ENCODE results near the gene SEMA3G. TPM values are rescaled to one million over a fixed set of nuclear protein-coding genes. Genes with fewer than 3 reads are reported as not detected.

The SEMA3G gene
- total RNA-seq, 1 experiment from 2014 or later = 0.33 TPM

GRCh38 chr3:52440249-52440551 is 4.7 kb downstream of the SEMA3G start:
- TF ChIP-seq CTCF (IDR thresholded peaks at IDR 0.05; ENCODE audit: unreplicated experiment) = no peak
- no peaks in the 10 kb centered on the region for H3K36me3 Mint-ChIP-seq (ENCODE audit: insufficient read depth, unreplicated experiment)
- no peak overlapping the region for H3K4me3 Mint-ChIP-seq (ENCODE audit: low read depth, unreplicated experiment)
- no peaks in the 10 kb centered on the region for H3K4me1 Mint-ChIP-seq (ENCODE audit: low read depth, unreplicated experiment)
- intact Hi-C loops (cut with micrococcal nuclease; ENCODE audit: unreplicated experiment) = no loop called here
- CTCF ChIA-PET = no interaction called here
- H3K27ac Mint-ChIP-seq (ENCODE audit: unreplicated experiment) = no peak overlapping the region
- DNase-seq = no peak
- BruUV-seq (replicated peaks) = no TSS peak
- H3K9me3 Mint-ChIP-seq (ENCODE audit: low read depth, unreplicated experiment) = no peaks in the 10 kb centered on the region
- H3K27me3 Mint-ChIP-seq (ENCODE audit: unreplicated experiment) = peaks cover 10% of the 10 kb centered on the region

DNA sequence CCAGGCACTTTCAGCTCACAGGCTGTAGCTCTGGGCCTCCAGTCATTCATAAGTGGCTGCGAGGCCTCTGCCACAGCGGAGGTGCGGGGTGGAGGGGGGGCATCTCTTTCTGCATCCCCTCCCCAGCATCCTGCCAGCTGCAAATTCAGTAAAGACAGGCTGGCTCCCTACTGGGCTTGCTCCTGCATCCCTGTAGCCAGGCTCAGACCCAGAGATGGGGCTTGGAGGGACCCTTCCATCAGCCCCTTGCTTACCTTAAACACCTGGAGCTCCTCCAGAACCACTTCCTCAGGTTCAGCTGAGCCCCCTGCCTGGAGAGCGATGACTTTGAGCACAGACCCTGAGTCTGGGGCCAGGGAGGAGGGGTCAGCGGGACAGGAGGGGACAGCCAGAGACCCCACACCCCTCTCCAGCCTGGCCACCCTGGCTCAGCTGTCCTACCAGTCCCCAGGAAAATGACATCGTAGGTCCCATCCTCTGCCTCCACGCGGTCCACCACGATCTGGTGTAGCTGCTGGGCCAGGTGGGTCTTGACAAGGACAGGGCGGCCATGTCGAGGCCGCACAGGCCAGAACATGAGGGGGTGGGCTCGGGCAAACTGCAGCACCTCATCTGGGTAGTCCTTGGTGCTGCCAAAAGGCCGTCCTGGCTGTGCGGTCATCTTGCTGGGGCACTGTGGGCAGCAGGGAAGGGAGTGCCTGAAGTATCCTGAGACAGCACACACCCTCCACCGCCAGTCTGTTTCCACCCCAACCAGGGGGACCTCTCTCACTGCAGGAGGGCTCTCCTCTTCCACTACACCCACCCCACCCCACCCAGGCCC is 5.3 kb downstream of the SEMA3G start:
- no peaks in the 10 kb centered on the region for H3K4me1 Mint-ChIP-seq (ENCODE audit: low read depth, unreplicated experiment)
- no peak for TF ChIP-seq CTCF (IDR thresholded peaks at IDR 0.05; ENCODE audit: unreplicated experiment)
- H3K36me3 Mint-ChIP-seq (ENCODE audit: insufficient read depth, unreplicated experiment) = no peaks in the 10 kb centered on the region
- CTCF ChIA-PET = no interaction called here
- no peaks in the 10 kb centered on the region for H3K9me3 Mint-ChIP-seq (ENCODE audit: low read depth, unreplicated experiment)
- peaks cover 14% of the 10 kb centered on the region for H3K27me3 Mint-ChIP-seq (ENCODE audit: unreplicated experiment)
- no peak overlapping the region for H3K27ac Mint-ChIP-seq (ENCODE audit: unreplicated experiment)
- intact Hi-C loops (cut with micrococcal nuclease; ENCODE audit: unreplicated experiment) = no loop called here
- DNase-seq = no peak
- H3K4me3 Mint-ChIP-seq (ENCODE audit: low read depth, unreplicated experiment) = no peak overlapping the region
- no TSS peak for BruUV-seq (replicated peaks)

- no peak overlapping the region for H3K4me3 Mint-ChIP-seq (ENCODE audit: low read depth, unreplicated experiment)
- no peak for DNase-seq
- H3K27ac Mint-ChIP-seq (ENCODE audit: unreplicated experiment) = no peak overlapping the region
- peaks cover 23% of the 10 kb centered on the region for H3K27me3 Mint-ChIP-seq (ENCODE audit: unreplicated experiment)
- H3K36me3 Mint-ChIP-seq (ENCODE audit: insufficient read depth, unreplicated experiment) = no peaks in the 10 kb centered on the region
- no peaks in the 10 kb centered on the region for H3K9me3 Mint-ChIP-seq (ENCODE audit: low read depth, unreplicated experiment)
- BruUV-seq (replicated peaks) = no TSS peak
- intact Hi-C loops (cut with micrococcal nuclease; ENCODE audit: unreplicated experiment) = no loop called here
- CTCF ChIA-PET = interaction anchor here (0.6 kb wide), 1 partner anchor 28 kb away, joined by 5 read pairs; no protein-coding TSS in a partner anchor
- no peaks in the 10 kb centered on the region for H3K4me1 Mint-ChIP-seq (ENCODE audit: low read depth, unreplicated experiment)
- no peak for TF ChIP-seq CTCF (IDR thresholded peaks at IDR 0.05; ENCODE audit: unreplicated experiment)
Measured at GRCh38 chr3:52438579-52439425, 6.1 kb downstream of the SEMA3G start.

- Mint-ChIP-seq H3K4me3 (ENCODE audit: low read depth, unreplicated experiment) (no peak overlapping the region), H3K27me3 (ENCODE audit: unreplicated experiment) (peaks cover 30% of the 10 kb centered on the region), H3K36me3 (ENCODE audit: insufficient read depth, unreplicated experiment) (no peaks in the 10 kb centered on the region), H3K4me1 (ENCODE audit: low read depth, unreplicated experiment) (no peaks in the 10 kb centered on the region), H3K27ac (ENCODE audit: unreplicated experiment) (no peak overlapping the region), H3K9me3 (ENCODE audit: low read depth, unreplicated experiment) (no peaks in the 10 kb centered on the region)
- CTCF ChIA-PET = no interaction called here
- TF ChIP-seq CTCF (IDR thresholded peaks at IDR 0.05; ENCODE audit: unreplicated experiment) = no peak
- no peak for DNase-seq
- intact Hi-C loops (cut with micrococcal nuclease; ENCODE audit: unreplicated experiment) = no loop called here
- no TSS peak for BruUV-seq (replicated peaks)
Measured at GRCh38 chr3:52438104-52438376, 6.9 kb downstream of the SEMA3G start.
